ENCODE results near the gene PACS1. TPM values are rescaled to one million over a fixed set of nuclear protein-coding genes. Genes with fewer than 3 reads are reported as not detected.

Gene PACS1
- total RNA-seq, 1 experiment from 2014 or later, result 33.5 TPM

DNA sequence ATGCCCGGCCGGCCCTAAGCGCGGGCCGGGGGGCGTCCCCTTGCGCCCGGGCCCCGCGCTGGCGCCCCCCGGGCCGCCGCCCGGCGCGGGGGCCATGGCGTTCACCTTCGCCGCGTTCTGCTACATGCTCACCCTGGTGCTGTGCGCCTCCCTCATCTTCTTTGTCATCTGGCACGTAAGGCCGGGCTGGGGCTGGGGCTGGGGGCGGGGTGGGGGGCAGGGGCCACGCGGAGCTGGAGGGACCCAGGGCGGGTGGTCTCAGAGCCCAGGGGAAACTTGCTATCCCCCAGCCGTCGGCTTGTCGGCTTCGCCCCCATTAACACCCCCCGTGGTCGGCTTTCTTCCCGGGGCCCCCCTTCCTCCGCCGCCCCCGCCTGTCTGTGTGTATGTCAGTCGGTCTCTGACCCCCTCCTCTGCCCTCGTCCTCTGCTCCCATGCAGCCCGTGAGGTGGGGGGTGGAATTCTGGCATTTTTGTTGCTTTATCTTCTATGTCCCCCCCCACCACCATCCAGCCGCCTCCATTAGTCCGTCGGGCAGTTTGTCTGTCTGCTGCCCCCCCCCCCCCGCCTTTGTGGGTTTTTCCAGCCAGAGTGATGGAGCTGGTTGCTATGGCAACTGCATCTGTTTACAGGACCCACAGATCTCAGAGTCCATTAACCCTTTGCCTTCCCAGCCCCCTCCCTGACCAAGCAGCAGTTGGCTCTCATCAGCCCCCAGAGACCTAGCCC, 208.5 kb downstream of the PACS1 start:
- intact Hi-C loops (cut with micrococcal nuclease), result no loop called here
- H3K4me3 Mint-ChIP-seq (ENCODE audit: unreplicated experiment), result no peak overlapping the region
- peaks cover 5% of the 10 kb centered on the region for H3K4me1 Mint-ChIP-seq (ENCODE audit: insufficient read depth, unreplicated experiment)
- no peaks in the 10 kb centered on the region for H3K9me3 Mint-ChIP-seq (ENCODE audit: unreplicated experiment)
- BruUV-seq (replicated peaks), result no TSS peak
- ChIA-PET CTCF (no interaction called here), POLR2A (interaction anchor here (1.3 to 2.8 kb wide), 2 partner anchors 9 to 10 kb away, joined by 4 to 11 read pairs; partner anchors contain the start of gene YIF1A)
- TF ChIP-seq, protein P1, sequence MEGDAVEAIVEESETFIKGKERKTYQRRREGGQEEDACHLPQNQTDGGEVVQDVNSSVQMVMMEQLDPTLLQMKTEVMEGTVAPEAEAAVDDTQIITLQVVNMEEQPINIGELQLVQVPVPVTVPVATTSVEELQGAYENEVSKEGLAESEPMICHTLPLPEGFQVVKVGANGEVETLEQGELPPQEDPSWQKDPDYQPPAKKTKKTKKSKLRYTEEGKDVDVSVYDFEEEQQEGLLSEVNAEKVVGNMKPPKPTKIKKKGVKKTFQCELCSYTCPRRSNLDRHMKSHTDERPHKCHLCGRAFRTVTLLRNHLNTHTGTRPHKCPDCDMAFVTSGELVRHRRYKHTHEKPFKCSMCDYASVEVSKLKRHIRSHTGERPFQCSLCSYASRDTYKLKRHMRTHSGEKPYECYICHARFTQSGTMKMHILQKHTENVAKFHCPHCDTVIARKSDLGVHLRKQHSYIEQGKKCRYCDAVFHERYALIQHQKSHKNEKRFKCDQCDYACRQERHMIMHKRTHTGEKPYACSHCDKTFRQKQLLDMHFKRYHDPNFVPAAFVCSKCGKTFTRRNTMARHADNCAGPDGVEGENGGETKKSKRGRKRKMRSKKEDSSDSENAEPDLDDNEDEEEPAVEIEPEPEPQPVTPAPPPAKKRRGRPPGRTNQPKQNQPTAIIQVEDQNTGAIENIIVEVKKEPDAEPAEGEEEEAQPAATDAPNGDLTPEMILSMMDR (IDR thresholded peaks at IDR 0.05; ENCODE audit: unreplicated experiment), result no peak
- H3K36me3 Mint-ChIP-seq (ENCODE audit: insufficient read depth, unreplicated experiment), result peaks cover 36% of the 10 kb centered on the region
- no peak overlapping the region for H3K27ac Mint-ChIP-seq (ENCODE audit: low read depth, unreplicated experiment)
- DNase-seq (ENCODE audit: unreplicated experiment), result no peak
- H3K27me3 Mint-ChIP-seq (ENCODE audit: insufficient read depth, unreplicated experiment), result peaks cover 10% of the 10 kb centered on the region

DNA sequence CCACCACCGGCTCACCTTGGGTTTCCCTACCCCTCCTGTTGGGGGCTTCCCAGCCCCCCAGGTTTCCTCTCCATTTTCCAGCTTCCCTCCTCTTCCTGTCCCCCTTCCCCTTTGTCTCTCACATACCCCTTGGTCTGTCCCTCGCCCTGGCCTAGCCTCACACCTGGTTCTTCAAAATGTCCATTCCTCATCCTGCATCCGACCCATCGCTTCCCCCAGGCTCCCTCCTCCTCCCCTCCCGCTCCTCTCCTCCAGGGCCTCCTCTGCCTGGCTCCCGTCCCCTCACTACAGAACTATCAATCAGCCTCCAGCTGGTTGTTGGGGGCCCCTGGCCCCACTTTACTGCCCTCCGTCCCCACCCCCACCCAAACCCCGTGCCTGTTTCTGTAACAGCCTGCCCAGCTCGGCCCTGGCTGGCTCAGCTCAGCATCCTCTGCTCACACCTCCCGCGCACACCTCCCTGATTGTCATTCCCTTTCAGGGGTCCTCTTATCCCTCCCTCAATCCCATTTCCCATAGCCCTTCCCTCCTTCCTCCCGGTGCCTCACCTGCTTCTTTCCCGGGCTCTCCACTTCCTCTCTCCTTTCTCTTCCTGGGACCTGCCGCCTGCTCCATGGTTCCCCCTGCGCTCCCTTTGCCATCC, 209.1 kb downstream of the PACS1 start:
- peaks cover 10% of the 10 kb centered on the region for H3K27me3 Mint-ChIP-seq (ENCODE audit: insufficient read depth, unreplicated experiment)
- TF ChIP-seq, protein P1 (IDR thresholded peaks at IDR 0.05; ENCODE audit: unreplicated experiment), result no peak
- DNase-seq (ENCODE audit: unreplicated experiment), result no peak
- H3K27ac Mint-ChIP-seq (ENCODE audit: low read depth, unreplicated experiment), result no peak overlapping the region
- no peak overlapping the region for H3K4me3 Mint-ChIP-seq (ENCODE audit: unreplicated experiment)
- H3K9me3 Mint-ChIP-seq (ENCODE audit: unreplicated experiment), result no peaks in the 10 kb centered on the region
- ChIA-PET CTCF (no interaction called here), POLR2A (interaction anchor here (1.3 to 2.8 kb wide), 2 partner anchors 10 kb away, joined by 4 to 11 read pairs; partner anchors contain the start of gene YIF1A)
- peaks cover 30% of the 10 kb centered on the region for H3K36me3 Mint-ChIP-seq (ENCODE audit: insufficient read depth, unreplicated experiment)
- BruUV-seq (replicated peaks), result no TSS peak
- H3K4me1 Mint-ChIP-seq (ENCODE audit: insufficient read depth, unreplicated experiment), result peaks cover 2% of the 10 kb centered on the region
- intact Hi-C loops (cut with micrococcal nuclease), result no loop called here

DNA sequence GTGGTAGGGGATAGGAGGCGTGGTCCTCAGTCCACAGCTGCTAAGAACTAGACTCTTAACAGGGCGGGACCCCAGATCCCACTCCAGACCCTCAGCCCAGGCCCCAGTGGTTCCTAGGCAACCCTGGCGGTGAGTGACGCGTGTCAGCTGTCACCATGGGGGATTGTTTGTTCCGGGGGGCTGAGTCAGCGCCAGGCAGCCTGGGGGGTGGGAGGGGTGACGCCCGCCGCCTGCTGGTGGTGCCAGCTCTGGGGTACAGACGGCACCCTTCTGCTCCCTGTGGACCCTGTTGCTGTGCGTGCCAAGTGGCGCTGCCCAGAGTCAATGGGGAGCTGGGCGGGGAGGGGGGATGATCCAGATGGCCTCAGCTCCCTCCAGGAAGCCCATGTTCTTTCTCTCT, 210.4 kb downstream of the PACS1 start:
- ChIA-PET CTCF (interaction anchor here (1.0 to 3.3 kb wide), 2 partner anchors 12 to 48 kb away, joined by 5 to 24 read pairs; partner anchors contain the start of gene RAB1B), POLR2A (interaction anchor here (0.7 to 2.8 kb wide), 10 partner anchors 9 to 56 kb away, joined by 3 to 11 read pairs (median 4); partner anchors contain the start of genes RAB1B, RIN1 and YIF1A)
- TF ChIP-seq, protein P1 (IDR thresholded peaks at IDR 0.05; ENCODE audit: unreplicated experiment), result no peak
- Mint-ChIP-seq H3K27ac (ENCODE audit: low read depth, unreplicated experiment) (no peak overlapping the region), H3K4me1 (ENCODE audit: insufficient read depth, unreplicated experiment) (no peaks in the 10 kb centered on the region), H3K9me3 (ENCODE audit: unreplicated experiment) (no peaks in the 10 kb centered on the region), H3K36me3 (ENCODE audit: insufficient read depth, unreplicated experiment) (peaks cover 17% of the 10 kb centered on the region), H3K27me3 (ENCODE audit: insufficient read depth, unreplicated experiment) (peaks cover 10% of the 10 kb centered on the region), H3K4me3 (ENCODE audit: unreplicated experiment) (no peak overlapping the region)
- intact Hi-C loops (cut with micrococcal nuclease), result no loop called here
- no peak for DNase-seq (ENCODE audit: unreplicated experiment)
- BruUV-seq (replicated peaks), result no TSS peak

DNA sequence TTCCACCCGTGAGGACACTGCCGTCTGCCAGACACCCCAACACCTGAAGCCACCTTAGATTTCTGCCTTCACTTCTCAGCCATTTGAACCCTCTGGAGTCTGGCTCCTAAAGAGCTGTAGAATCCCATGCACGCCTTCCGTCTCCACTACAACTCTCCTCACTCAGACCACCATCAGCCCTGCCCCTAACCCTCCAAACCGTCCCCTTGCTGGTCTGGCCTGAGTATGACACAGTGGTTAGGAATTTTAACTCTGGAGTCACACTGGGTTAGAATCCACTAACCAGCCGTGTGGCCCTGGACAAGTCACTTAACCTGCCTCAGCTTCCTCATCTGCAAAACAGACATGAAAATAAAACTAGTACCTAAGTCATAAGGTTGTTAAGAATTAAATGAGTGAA, 210.9 kb downstream of the PACS1 start:
- H3K4me1 Mint-ChIP-seq (ENCODE audit: insufficient read depth, unreplicated experiment), result no peaks in the 10 kb centered on the region
- BruUV-seq (replicated peaks), result no TSS peak
- TF ChIP-seq, protein P1 (IDR thresholded peaks at IDR 0.05; ENCODE audit: unreplicated experiment), result no peak
- intact Hi-C loops (cut with micrococcal nuclease), result no loop called here
- H3K36me3 Mint-ChIP-seq (ENCODE audit: insufficient read depth, unreplicated experiment), result peaks cover 13% of the 10 kb centered on the region
- no peaks in the 10 kb centered on the region for H3K9me3 Mint-ChIP-seq (ENCODE audit: unreplicated experiment)
- no peak for DNase-seq (ENCODE audit: unreplicated experiment)
- no peak overlapping the region for H3K4me3 Mint-ChIP-seq (ENCODE audit: unreplicated experiment)
- H3K27me3 Mint-ChIP-seq (ENCODE audit: insufficient read depth, unreplicated experiment), result peaks cover 10% of the 10 kb centered on the region
- H3K27ac Mint-ChIP-seq (ENCODE audit: low read depth, unreplicated experiment), result no peak overlapping the region
- CTCF ChIA-PET, result interaction anchor here (1.0 to 3.3 kb wide), 4 partner anchors 9 to 48 kb away, joined by 4 to 24 read pairs (median 5); partner anchors contain the start of gene RAB1B
- POLR2A ChIA-PET, result interaction anchor here (0.9 to 2.8 kb wide), 10 partner anchors 8 to 63 kb away, joined by 3 to 11 read pairs (median 4); partner anchors contain the start of genes BRMS1, RAB1B, RIN1 and TMEM151A

All from MCF 10A (cell line).